OCI-LY3 (cell line): ENCODE results near the gene BRAF.

Source experiments
- H2AFZ ChIP-seq: fragments of 200-600, 300-600 bp; shearing (Covaris generic); 2 replicates; pipeline ENCODE4 v1.6.0; 2014; ENCODE audit warnings: antibody characterized with exemption, low read depth, low read length
- H3K27ac ChIP-seq: fragments of 200-600, 300-600 bp; sonication (generic); 2 replicates; pipeline ENCODE4 v1.5.1; 2014; ENCODE audit warnings: mild to moderate bottlenecking, low read length, moderate library complexity, mixed read lengths
- H3K27me3 ChIP-seq: fragments of 200-600, 300-600 bp; sonication (generic); 2 replicates; pipeline ENCODE4 v1.6.1; 2014; ENCODE audit warnings: low read depth, low read length, mixed read lengths
- H3K36me3 ChIP-seq: fragments of 200-600, 300-600 bp; sonication (generic); replicated peaks from 2 replicates; pipeline ENCODE3; 2014; ENCODE audit warnings: low read depth, low read length, mixed read lengths
- H3K4me1 ChIP-seq: fragments of 300-600, 200-600 bp; sonication (generic); 2 replicates; pipeline ENCODE4 v1.6.1; 2014; ENCODE audit warnings: low read length, mixed read lengths
- H3K4me2 ChIP-seq: fragments of 200-600, 300-600 bp; sonication (generic); 2 replicates; pipeline ENCODE4 v1.6.1; 2014; ENCODE audit warnings: low read length, mixed read lengths
- H3K4me3 ChIP-seq: fragments of 300-600, 200-600 bp; sonication (generic); 2 replicates; pipeline ENCODE4 v1.5.1; 2014; ENCODE audit warnings: antibody characterized with exemption, mild to moderate bottlenecking, low read length, moderate library complexity
- H3K79me2 ChIP-seq: fragments of 300-600, 200-600 bp; shearing (Covaris generic); 2 replicates; pipeline ENCODE4 v1.6.1; 2014; ENCODE audit warnings: mild to moderate bottlenecking, low read length, mixed read lengths
- H3K9ac ChIP-seq: fragments of 300-600, 200-600 bp; shearing (Covaris generic); 2 replicates; pipeline ENCODE4 v1.6.0; 2014; ENCODE audit warnings: mild to moderate bottlenecking, low read length, moderate library complexity
- H3K9me3 ChIP-seq: fragments of 200-600, 300-600 bp; shearing (Covaris generic); 2 replicates; pipeline ENCODE4 v1.6.1; 2014; ENCODE audit warnings: low read length, mixed read lengths; ENCODE audit not compliant: insufficient read depth
- H4K20me1 ChIP-seq: fragments of 200-600, 300-600 bp; sonication (generic); 2 replicates; pipeline ENCODE4 v1.6.1; 2016; ENCODE audit warnings: low read length, mixed read lengths; ENCODE audit not compliant: insufficient read depth
- CTCF ChIP-seq: fragments of 200-600, 300-600 bp; sonication (generic); IDR thresholded peaks from 2 replicates; pipeline ENCODE4 v1.5.1; 2014; ENCODE audit warnings: antibody characterized with exemption, low read length, low read depth
- EZH2phosphoT487 ChIP-seq: fragments of 200-600 bp; shearing (Covaris generic); IDR thresholded peaks from 2 replicates; pipeline ENCODE4 v1.6.1; 2018; ENCODE audit warnings: antibody characterized with exemption, mixed run types, low read depth

The BRAF gene

DNA sequence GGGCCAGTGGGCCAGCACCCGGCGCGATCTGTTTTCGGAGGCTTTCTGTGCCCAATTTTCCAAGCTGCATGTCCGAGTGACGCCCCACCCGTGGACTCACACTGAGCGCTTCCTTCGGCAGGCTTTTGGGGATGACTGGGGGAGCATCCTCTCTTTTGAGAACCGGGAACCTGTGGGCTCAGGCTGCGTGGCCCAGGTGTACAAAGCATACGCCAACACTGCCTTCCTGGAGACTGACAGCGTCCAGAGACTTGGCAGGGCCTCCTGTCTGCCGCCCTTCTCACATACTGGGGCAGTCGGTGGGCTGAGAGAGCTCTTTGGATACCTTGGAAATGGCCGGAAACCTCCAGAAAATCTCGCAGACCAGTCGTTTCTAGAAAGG, 251.0 kb downstream of the BRAF start:
- TF ChIP-seq EZH2phosphoT487 (no peak), CTCF (no peak)
- Histone ChIP-seq H3K9me3 (no peaks in the 10 kb centered on the region), H3K36me3 (peaks cover 3% of the 10 kb centered on the region), H3K9ac (peak overlapping the region; percentile 77), H4K20me1 (no peaks in the 10 kb centered on the region), H3K4me1 (peaks cover 39% of the 10 kb centered on the region), H3K4me3 (peak overlapping the region; percentile 78), H3K27ac (peak overlapping the region; percentile 2; the same call in 1 of the 2 replicates), H3K79me2 (no peaks in the 10 kb centered on the region), H3K27me3 (no peaks in the 10 kb centered on the region), H3K4me2 (peak overlapping the region; percentile 95), H2AFZ (0 out of 2 replicates have a peak overlapping the region, but pooled peaks have one; percentile 43)

GRCh38 chr7:140673063-140673773, 251.5 kb downstream of the BRAF start:
- peaks cover 39% of the 10 kb centered on the region for H3K4me1 ChIP-seq
- no peak overlapping the region; the same call in 1 of the 2 replicates for H3K27ac ChIP-seq
- H3K27me3 ChIP-seq = no peaks in the 10 kb centered on the region
- peak overlapping the region; percentile 95 for H3K4me2 ChIP-seq
- no peaks in the 10 kb centered on the region for H3K9me3 ChIP-seq
- peak overlapping the region; percentile 78 for H3K4me3 ChIP-seq
- no peaks in the 10 kb centered on the region for H4K20me1 ChIP-seq
- peak overlapping the region; percentile 43; the same call in 1 of the 2 replicates for H2AFZ ChIP-seq
- TF ChIP-seq EZH2phosphoT487 = no peak
- 0 out of 2 replicates have a peak, but pooled peaks have one; percentile 11 for TF ChIP-seq CTCF
- no peaks in the 10 kb centered on the region for H3K79me2 ChIP-seq
- H3K36me3 ChIP-seq = peaks cover 3% of the 10 kb centered on the region
- peak overlapping the region; percentile 77 for H3K9ac ChIP-seq

DNA sequence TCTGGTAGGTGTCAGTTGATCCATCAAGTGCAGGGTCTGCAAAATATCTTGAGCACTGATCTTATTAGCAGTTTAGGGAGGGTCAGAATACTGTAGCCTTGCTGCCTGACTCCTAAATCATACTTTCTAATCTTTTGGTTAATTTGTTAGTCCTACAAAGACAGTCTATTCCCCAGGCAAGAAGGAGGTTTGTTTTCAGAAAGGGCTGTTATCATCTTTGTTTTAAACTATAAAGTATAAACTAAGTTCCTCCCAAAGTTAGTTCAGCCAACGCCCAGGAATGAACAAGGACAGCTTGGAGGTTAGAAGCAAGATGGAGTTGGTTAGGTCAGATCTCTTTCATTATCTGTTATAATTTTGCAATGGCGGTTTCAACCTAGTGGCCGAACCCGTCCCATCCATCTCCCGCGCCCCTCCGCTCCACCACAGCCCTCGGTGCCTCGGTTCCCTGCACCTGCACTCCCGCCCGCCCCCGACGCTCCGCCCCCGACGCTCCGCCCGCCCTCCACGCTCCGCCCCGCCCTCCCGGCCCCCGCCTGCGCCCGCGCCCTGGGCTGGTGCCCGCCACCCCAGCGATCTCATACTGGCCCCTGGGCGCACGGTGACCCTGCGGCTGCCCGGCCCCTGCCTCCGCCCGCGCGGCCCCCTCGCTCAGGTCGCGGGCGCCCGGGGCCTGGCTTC, 252.2 kb downstream of the BRAF start, which contains the start of gene ADCK2:
Gene ADCK2 (plus strand): TSS at position 564 of the 681 bp plus-strand sequence. CDS start 386 bp downstream, outside the sequence.
- peak within 1 kb of the TSS; percentile 77 for H3K9ac ChIP-seq
- H3K4me1 ChIP-seq = peaks cover 39% of the 10 kb centered on the region
- no peak within 1 kb of the TSS; the same call in 1 of the 2 replicates for H3K27ac ChIP-seq

More for the DNA sequence above, 252.2 kb downstream of the BRAF start, which contains the start of gene ADCK2:
- Histone ChIP-seq H3K79me2 (no peaks in the 10 kb centered on the region), H2AFZ (peak within 1 kb of the TSS; percentile 43), H3K36me3 (peaks cover 3% of the 10 kb centered on the region), H3K4me2 (peak within 1 kb of the TSS; percentile 95), H3K27me3 (no peaks in the 10 kb centered on the region), H3K9me3 (no peaks in the 10 kb centered on the region), H4K20me1 (no peaks in the 10 kb centered on the region), H3K4me3 (peak within 1 kb of the TSS; percentile 78)
- TF ChIP-seq CTCF (no peak), EZH2phosphoT487 (no peak)
